ENCODE results near the gene AP5S1. TPM values are rescaled to one million over a fixed set of nuclear protein-coding genes. Genes with fewer than 3 reads are reported as not detected.
A peak's percentile ranks its signal among the peaks of the same experiment; 100 is the strongest.

AP5S1 gene
- polyA plus RNA-seq (ENCODE audit: insufficient read length), result 10.6 TPM
- long read RNA-seq, donor 1, full-length matches to known transcripts, result 9 of 9 reads
- long read RNA-seq, donor 1, partial matches to known transcripts, result 0 of 9 reads
- long read RNA-seq, donor 1, other reads (novel, unspliced or antisense), result 0 of 9 reads
- long read RNA-seq, donor 2, full-length matches to known transcripts, result 6 of 6 reads
- long read RNA-seq, donor 2, partial matches to known transcripts, result 0 of 6 reads
- long read RNA-seq, donor 2, other reads (novel, unspliced or antisense), result 0 of 6 reads
- long read RNA-seq, donor 3, full-length matches to known transcripts, result 9 of 9 reads
- long read RNA-seq, donor 3, partial matches to known transcripts, result 0 of 9 reads
- long read RNA-seq, donor 3, other reads (novel, unspliced or antisense), result 0 of 9 reads
- long read RNA-seq, donor 4, result 0 reads
- long read RNA-seq, donor 5, full-length matches to known transcripts, result 10 of 10 reads
- long read RNA-seq, donor 5, partial matches to known transcripts, result 0 of 10 reads
- long read RNA-seq, donor 5, other reads (novel, unspliced or antisense), result 0 of 10 reads
- long read RNA-seq, donor 6, full-length matches to known transcripts, result 6 of 6 reads
- long read RNA-seq, donor 6, partial matches to known transcripts, result 0 of 6 reads
- long read RNA-seq, donor 6, other reads (novel, unspliced or antisense), result 0 of 6 reads
- long read RNA-seq, donor 7, full-length matches to known transcripts, result 5 of 5 reads
- long read RNA-seq, donor 7, partial matches to known transcripts, result 0 of 5 reads
- long read RNA-seq, donor 7, other reads (novel, unspliced or antisense), result 0 of 5 reads
- long read RNA-seq, donor 8, full-length matches to known transcripts, result 1 of 1 reads
- long read RNA-seq, donor 8, partial matches to known transcripts, result 0 of 1 reads
- long read RNA-seq, donor 8, other reads (novel, unspliced or antisense), result 0 of 1 reads

DNA sequence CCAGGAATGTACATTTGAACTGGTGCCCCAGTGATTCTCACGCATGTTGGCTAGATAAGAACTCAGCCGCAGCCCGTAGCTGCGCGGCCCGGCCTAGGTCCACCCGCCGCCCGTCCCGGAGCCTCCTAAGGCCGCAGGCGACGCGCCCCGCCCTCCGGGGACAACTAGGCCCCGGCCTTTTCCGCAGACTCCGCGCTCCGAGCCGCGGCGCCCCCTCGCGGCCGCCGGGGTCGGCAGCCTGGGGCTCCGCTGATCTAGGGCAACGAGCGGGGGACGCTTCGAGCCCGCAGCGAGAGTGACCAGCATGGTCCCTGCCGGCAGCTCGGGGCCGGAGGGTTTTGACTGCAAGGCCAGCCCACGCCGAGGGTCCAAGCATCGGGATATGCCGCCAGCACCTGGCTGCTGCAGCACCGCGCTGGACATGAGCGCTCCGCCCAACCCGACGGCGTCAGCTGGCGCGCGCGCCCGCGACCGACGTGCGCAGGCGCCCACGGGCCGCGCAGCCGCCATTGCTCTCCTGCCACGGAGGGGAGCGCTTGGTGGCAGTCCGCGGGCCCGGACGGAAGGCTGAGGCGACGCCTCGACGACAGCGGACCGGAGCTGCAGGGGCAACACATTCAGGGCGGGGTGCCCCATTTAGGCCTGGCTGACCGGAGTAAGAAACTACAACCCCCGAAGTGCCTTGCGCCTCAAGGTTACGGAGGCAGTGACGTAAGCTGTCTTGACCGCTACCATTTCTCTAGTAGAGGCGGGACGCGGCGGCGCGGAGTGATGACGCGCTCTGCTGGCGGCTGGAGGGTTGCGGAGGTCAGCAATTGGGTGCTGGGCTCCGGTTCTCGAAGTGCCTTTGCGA, at the start of gene AP5S1:
TSS of gene AP5S1 (plus strand) at position 500 of the 853 bp plus-strand sequence. CDS start 1,571 bp downstream, outside the sequence.
- DNase-seq, result peak; percentile 96

DNA sequence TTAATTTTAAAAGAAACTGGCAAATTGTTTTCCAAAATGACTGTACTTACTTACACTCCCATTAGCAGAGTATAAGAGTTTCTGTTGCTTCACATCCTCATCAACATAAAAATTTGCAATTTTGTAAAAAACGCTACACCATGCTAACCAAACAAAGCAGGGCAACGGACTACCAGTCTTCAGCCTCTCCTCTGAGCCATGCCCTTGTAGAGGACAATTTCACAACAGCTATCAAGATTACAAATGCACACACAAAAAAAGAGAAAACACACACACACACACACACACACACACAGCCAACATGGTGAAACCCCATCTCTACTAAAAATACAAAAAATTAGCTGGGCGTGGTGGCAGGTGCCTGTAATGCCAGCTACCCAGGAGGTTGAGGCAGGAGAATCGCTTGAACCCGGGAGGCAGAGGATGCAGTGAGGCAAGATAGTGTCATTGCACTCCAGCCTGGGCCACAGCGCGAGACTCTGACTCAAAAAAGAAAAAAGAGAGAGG, 48.7 kb upstream of the AP5S1 start:
- DNase-seq, result no peak

DNA sequence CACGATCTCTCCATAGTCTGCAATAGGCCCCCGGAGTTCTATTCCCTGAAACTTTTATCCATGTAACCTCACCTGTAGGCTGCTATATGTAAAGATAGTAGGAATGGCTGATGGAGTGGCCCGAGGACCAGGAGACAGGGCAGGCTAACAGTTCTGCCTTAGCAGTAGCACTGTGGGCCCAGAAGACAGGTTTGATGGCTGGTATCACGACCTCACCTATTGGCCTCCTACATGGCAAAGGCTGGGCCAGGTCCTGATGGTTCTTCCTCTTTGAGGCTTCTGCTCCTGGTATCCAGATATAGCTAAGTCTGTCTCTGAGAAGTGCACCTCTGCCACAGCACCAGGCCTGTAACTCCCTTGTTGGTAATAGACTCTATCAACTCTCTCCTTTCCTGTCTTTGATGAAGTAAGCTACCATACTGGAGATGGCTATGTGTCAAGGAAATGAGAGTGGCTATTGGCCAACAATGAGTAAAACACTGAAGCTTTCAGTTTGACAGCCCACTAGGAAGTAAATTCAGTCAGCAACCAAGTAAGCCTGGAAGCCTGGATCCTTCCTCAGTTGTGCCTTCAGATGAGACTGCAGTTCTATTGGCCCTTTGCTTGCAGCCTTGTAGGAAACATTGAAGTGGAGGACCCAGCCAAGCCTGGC, 44.8 kb upstream of the AP5S1 start:
- DNase-seq, result no peak

- DNase-seq, result no peak
Observed at GRCh38 chr20:3777381-3777715, 43.0 kb upstream of the AP5S1 start.

GRCh38 chr20:3777716-3778629, 42.4 kb upstream of the AP5S1 start:
- no peak for DNase-seq

- no peak for DNase-seq
Observed at GRCh38 chr20:3778976-3779375, 41.4 kb upstream of the AP5S1 start.

DNA sequence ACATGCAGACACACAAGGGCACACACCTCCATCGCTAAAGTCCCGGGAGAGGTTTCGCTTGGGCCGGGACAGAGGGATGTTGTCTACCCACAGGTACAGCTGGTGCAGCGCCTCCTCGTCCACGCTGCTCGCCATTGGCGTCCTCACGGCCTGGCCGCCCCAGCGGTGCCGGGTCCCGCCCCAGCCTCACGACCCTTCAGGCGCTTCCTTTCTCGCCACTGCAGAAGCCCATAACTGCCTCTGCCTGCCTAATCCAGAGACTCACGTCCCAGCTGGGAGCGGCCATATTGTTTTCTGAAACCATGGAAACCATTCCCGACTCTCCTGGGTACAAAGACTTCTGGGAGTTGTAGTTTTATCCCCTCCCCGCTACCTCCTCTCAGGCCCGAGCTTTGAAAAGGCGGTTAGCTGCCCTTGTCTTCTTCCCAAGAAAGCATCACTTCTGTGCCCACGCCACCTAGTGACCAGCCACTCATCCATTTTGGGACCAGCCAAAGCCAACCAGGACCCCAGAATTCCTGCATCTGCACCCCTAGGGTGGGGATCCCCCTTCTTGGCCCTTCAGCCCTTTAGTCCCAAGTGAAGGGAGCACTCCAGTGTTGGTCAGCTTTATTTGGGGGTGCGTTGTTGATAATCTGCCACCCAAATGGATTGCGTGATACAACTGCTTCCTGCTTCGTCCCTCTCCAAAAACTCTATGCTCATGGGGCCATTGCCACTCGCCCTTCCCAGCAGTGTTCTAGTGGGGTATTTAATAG, 39.0 kb upstream of the AP5S1 start, which contains the start of gene SPEF1:
TSS of gene SPEF1 (minus strand) at position 296 of the 758 bp plus-strand sequence. CDS start at position 135, 161 bp downstream.
- peak; percentile 93 for DNase-seq

- DNase-seq, result no peak
Observed at GRCh38 chr20:3782597-3782996, 37.8 kb upstream of the AP5S1 start.

GRCh38 chr20:3783068-3783489, 37.3 kb upstream of the AP5S1 start:
- DNase-seq, result no peak

DNA sequence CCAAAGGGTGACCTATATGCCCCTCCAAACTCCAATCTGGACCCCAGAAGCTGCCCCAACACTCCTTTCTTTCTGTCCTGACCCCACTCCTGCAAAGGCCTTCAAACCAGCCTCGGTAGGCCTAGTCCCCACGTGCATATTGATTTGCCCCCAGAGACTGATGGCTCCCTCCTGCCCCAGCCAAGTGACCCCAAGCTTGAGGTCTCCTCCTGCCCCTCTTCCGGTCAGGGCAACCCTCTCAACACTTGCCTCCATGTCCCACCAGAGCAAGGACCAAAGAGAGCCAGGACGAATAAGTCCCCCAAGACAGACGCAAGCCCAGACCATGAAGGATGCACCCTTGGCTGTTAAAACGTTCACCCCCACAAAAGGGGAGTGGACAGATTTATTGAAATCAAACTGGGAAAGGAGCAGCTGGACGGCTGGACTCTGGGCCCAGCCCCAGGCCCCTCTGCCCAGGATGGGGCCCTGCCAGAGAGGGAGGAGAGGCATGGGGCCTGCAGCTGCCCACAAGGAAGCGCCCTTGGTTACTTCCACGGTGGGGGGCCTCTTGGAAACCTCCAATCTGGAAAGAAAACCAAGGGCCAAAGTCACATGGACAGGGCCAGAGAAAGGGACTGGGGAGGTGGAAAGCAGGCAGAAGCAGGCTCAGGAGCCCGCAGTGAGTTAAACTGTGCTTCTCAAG, 36.7 kb upstream of the AP5S1 start:
- DNase-seq, result no peak

GRCh38 chr20:3784216-3784853, 36.0 kb upstream of the AP5S1 start:
- no peak for DNase-seq

DNA sequence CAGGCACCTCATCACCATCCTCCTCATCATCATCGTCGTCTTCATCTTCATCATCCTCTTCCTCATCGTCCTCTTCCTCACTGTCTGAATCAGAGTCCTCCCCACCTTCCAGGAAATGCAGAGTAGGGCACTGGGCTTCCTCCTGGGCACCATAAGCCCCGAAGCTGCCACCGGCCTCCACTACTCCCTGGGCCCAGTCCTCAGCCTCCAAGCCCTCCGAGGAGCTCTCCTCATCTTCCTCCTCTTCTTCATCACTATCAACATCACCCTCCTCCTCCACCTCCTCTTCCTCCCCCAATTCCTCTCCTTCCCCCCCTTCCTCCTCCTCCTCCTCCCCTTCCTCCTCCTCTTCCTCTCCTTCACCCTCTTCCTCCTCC, 35.5 kb upstream of the AP5S1 start:
- DNase-seq, result no peak

- DNase-seq, result no peak
Observed at GRCh38 chr20:3785240-3786125, 34.9 kb upstream of the AP5S1 start.

- no peak for DNase-seq
Observed at GRCh38 chr20:3786126-3786484, 34.2 kb upstream of the AP5S1 start.

GRCh38 chr20:3786665-3787323, 33.6 kb upstream of the AP5S1 start, which contains the start of gene CENPB:
Gene CENPB (minus strand): TSS chr20:3786740. CDS start chr20:3786483, 257 bp downstream.
- DNase-seq, result peak; percentile 88

DNA sequence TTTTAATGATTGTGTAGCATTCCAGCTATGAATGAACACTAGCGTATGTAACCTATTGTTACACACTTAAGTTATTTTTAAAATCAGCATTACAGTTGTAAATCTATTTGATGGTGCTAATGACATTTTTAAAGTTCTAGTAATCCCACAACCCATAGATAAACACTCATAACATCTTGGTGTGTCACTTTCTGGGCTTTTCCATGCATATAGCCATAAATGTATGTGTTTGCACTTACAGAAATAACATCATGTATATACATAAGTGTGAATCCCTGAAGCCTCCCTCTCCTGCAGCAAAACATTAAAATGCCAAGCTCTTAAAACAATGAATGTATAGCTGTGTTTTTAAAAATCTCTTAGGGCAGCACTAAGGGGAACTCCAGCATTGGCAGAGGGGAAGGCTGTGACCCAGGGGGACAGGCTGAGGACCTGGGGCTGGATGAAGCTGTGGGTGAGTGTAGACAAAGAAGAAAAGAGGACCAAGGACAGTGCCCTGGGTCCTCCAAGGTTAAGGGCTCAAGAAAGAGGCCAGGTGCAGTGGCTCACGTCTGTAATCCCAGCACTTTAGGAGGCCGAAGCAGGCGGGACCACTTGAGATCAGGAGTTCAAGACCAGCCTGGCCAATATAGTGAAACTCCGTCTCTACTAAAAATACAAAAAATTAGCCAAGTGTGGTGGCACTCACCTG, 32.9 kb upstream of the AP5S1 start:
- DNase-seq, result no peak
